ENCODE results near the gene KRT17. TPM values are rescaled to one million over a fixed set of nuclear protein-coding genes. Genes with fewer than 3 reads are reported as not detected.

The KRT17 gene
- total RNA-seq, 3 donors from 2014 or later = 1.9 to 1,676 (median 1,373) TPM

DNA sequence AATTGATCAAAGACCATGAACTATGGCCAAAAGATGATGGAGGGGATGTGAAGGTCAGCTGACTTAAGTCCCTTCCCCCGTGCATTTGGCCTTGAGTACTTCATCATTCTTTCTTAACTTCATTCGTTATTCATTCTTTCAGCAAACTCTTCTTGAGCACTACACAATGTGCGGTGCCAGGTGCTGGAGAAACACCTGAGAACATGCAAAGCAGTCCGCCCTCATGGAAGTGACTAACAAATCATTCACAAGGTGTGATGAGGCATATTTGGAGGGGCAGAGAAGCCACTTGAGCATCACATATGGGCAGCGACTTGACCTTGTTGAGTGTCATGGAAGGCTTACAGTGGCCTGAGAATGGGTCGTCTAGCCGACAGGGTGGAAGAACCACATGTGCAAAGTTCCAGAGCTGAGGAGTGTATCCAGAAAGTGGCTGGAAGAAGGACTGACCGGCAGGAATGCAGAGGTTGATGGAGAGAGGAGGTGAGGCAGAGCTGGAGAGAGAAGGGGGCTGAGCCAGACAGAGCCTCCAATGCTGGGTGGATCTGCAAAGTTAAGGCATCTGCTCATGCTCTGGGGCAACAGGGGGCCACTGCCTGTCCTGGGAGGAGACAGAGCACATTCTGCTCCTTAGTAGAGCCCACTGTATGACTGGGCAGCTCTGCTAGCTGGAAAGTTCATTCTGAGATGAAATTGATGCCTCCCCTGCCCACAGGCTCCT, 39.2 kb upstream of the KRT17 start:
- no peaks in the 10 kb centered on the region for H3K27me3 ChIP-seq
- H3K4me3 ChIP-seq = no peak overlapping the region
- intact Hi-C loops (cut with DNase I; ENCODE audit: low total_unique reads) = no loop called here
- peak overlapping the region in 1 of 2 donors; percentile 17 for H3K27ac ChIP-seq
- peaks cover 0 to 19% of the 10 kb centered on the region in 2 donors for H3K4me1 ChIP-seq
- no peak for DNase-seq (ENCODE audit: low spot score in 2 of 2)
- TF ChIP-seq, protein P1, sequence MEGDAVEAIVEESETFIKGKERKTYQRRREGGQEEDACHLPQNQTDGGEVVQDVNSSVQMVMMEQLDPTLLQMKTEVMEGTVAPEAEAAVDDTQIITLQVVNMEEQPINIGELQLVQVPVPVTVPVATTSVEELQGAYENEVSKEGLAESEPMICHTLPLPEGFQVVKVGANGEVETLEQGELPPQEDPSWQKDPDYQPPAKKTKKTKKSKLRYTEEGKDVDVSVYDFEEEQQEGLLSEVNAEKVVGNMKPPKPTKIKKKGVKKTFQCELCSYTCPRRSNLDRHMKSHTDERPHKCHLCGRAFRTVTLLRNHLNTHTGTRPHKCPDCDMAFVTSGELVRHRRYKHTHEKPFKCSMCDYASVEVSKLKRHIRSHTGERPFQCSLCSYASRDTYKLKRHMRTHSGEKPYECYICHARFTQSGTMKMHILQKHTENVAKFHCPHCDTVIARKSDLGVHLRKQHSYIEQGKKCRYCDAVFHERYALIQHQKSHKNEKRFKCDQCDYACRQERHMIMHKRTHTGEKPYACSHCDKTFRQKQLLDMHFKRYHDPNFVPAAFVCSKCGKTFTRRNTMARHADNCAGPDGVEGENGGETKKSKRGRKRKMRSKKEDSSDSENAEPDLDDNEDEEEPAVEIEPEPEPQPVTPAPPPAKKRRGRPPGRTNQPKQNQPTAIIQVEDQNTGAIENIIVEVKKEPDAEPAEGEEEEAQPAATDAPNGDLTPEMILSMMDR (IDR thresholded peaks at IDR 0.05) = no peak
- TF ChIP-seq POLR2A (IDR thresholded peaks at IDR 0.05) (no peak), POLR2AphosphoS5 (IDR thresholded peaks at IDR 0.05) (no peak)
- no peaks in the 10 kb centered on the region for H3K9me3 ChIP-seq
- no peaks in the 10 kb centered on the region for H3K36me3 ChIP-seq

DNA sequence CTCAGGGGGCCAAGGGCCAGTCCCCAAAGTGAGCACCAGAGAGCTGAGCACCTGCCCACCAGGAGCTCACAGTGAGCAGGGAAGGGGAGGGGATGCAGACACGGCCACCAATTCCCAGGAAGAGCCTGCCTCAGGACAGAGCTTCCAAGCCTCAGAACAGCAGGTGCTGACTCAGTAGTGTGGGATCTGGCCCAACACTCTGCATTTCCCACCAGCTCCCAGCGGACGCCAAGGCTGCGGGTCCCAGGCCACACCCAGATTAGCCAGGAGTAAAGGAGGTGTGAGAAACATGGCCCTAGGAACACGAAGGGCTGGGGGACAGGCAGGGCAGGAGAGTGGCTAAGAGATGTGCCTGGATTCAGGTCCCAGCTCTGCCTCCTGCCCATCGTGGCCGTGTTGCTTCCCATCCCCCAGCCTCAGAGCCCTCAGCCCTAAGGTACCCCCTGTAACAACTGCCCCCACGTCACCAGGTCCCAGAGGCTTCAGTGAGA, 35.9 kb upstream of the KRT17 start:
- TF ChIP-seq POLR2A (IDR thresholded peaks at IDR 0.05) = no peak
- no peak for TF ChIP-seq POLR2AphosphoS5 (IDR thresholded peaks at IDR 0.05)
- TF ChIP-seq, protein P1 (IDR thresholded peaks at IDR 0.05) = no peak
- Histone ChIP-seq H3K9me3 (no peaks in the 10 kb centered on the region), H3K27me3 (no peaks in the 10 kb centered on the region), H3K4me1 (peaks cover 25 to 39% of the 10 kb centered on the region in 2 donors), H3K36me3 (no peaks in the 10 kb centered on the region), H3K4me3 (no peak overlapping the region), H3K27ac (peak overlapping the region; percentile 48 to 97)
- intact Hi-C loops (cut with DNase I; ENCODE audit: low total_unique reads) = no loop called here
- DNase-seq (ENCODE audit: low spot score in 2 of 2) = no peak

DNA sequence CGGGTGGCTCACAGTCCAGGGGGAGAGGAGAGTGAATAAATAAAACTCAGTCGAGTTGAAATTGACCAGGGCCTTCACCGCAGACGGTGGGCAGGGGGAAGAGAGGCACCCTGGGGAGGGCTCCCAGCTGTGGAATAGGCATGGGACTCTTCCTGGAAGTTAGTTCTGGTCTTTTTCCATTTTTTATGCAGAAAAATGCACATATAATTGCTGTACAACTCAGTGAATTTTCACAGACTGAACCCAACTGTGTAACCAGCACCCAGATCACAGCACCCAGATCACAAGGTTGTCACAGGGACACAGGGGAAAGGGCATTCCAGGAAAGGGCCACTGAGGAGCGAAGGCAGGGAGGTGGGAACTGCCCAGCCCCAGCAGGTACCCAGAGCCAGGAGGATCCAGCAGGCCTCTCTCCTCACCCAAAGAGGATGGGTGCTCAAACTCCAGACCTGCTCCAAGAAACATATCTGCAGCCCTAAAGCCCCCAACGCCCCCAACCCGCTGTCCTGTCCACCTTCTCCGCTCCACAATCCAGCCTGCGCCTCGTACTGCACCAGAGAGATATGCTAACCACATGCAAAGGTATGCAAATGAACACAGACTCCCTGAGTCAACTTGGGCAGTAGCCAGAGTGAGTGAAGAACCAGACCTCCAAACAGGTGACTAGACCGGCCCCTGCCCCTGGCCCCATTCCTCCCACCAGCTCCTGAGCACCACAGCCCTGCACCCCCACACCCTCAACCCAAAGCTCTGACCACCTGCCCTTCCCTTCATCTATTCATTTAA, 35.2 kb upstream of the KRT17 start:
- Histone ChIP-seq H3K4me1 (peaks cover 31 to 45% of the 10 kb centered on the region in 2 donors), H3K36me3 (no peaks in the 10 kb centered on the region), H3K4me3 (no peak overlapping the region), H3K9me3 (no peaks in the 10 kb centered on the region), H3K27me3 (no peaks in the 10 kb centered on the region), H3K27ac (peak overlapping the region; percentile 97 to 100)
- TF ChIP-seq, protein P1 (IDR thresholded peaks at IDR 0.05) = no peak
- TF ChIP-seq POLR2AphosphoS5 (IDR thresholded peaks at IDR 0.05) (no peak), POLR2A (IDR thresholded peaks at IDR 0.05) (no peak)
- intact Hi-C loops (cut with DNase I; ENCODE audit: low total_unique reads) = loop anchor here (10.0 kb wide), 2 partner anchors 115 to 745 kb away; no protein-coding TSS in a partner anchor
- DNase-seq (ENCODE audit: low spot score in 2 of 2) = no peak

DNA sequence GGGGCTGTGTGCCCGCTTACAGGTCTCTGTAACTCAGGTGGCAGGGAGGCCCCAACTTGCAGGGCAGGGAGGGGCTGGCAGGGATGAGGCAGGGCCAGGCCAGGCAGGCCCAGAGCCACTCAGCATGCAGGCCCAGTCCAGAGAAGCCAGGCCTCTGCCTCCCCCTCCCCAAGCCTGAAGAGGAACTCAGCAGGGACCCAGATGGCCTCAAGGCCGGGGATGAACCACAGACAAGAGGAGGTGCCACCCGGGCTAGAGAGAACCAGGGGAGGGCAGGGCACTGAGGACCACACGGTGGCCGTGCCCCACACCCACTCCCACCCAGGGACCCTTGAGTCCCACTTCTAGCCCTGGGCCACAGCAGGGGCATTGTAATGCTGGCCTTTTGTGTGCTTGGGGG, 34.5 kb upstream of the KRT17 start:
- Histone ChIP-seq H3K4me1 (peaks cover 34 to 49% of the 10 kb centered on the region in 2 donors), H3K27ac (peak overlapping the region; percentile 97 to 100), H3K36me3 (no peaks in the 10 kb centered on the region), H3K4me3 (no peak overlapping the region), H3K27me3 (no peaks in the 10 kb centered on the region), H3K9me3 (no peaks in the 10 kb centered on the region)
- TF ChIP-seq, protein P1 (IDR thresholded peaks at IDR 0.05) = no peak
- TF ChIP-seq POLR2A (IDR thresholded peaks at IDR 0.05) = no peak
- no peak for DNase-seq (ENCODE audit: low spot score in 2 of 2)
- intact Hi-C loops (cut with DNase I; ENCODE audit: low total_unique reads) = loop anchor here (10.0 kb wide), 2 partner anchors 114 to 744 kb away; no protein-coding TSS in a partner anchor
